ENCODE results near the gene GIPC3.

DNA sequence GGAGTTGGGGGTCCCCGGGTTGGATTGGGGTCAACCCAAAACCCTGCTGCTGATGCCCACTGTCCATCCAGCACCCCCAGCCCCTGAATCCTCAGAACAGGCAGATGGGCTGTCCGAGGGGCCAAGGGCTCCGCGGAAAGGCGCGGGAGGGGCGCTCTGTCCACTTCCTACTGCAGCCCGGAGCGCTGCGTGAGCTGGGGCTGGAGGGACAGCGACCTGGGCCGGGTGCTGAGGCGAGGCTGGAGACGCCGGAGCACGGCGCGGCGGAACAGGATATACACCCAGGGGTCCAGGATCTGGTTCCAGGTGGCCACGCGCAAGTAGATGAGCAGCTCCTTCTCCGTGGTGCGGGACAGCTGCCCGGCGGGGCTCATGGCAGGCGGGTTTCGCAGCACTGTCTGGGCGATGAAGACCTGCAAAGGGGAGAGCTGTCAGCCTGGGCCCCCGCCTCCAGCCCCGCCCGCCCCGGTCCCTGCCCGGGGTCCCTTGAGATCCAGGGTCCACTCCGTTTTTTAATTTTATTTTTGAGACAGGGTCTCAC lies 10.3 kb downstream of the GIPC3 start:
- TF ChIP-seq, protein P1, sequence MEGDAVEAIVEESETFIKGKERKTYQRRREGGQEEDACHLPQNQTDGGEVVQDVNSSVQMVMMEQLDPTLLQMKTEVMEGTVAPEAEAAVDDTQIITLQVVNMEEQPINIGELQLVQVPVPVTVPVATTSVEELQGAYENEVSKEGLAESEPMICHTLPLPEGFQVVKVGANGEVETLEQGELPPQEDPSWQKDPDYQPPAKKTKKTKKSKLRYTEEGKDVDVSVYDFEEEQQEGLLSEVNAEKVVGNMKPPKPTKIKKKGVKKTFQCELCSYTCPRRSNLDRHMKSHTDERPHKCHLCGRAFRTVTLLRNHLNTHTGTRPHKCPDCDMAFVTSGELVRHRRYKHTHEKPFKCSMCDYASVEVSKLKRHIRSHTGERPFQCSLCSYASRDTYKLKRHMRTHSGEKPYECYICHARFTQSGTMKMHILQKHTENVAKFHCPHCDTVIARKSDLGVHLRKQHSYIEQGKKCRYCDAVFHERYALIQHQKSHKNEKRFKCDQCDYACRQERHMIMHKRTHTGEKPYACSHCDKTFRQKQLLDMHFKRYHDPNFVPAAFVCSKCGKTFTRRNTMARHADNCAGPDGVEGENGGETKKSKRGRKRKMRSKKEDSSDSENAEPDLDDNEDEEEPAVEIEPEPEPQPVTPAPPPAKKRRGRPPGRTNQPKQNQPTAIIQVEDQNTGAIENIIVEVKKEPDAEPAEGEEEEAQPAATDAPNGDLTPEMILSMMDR (IDR thresholded peaks at IDR 0.05): no peak
- TF ChIP-seq POLR2A (IDR thresholded peaks at IDR 0.05): no peak
